DMS 273 (cell line): ENCODE measurements around the gene ACTRT2.

Source experiments
- DNase-seq: peaks from one replicate; lab custom pipeline; 2025; ENCODE audit not compliant: unreplicated experiment; lab: John Stamatoyannopoulos, UW

ACTRT2 gene

GRCh38 chr1:2983706-2984398 lies 37.4 kb upstream of the ACTRT2 start:
- no peak for DNase-seq

- DNase-seq = no peak
Measured at GRCh38 chr1:2984399-2985061, 36.7 kb upstream of the ACTRT2 start.

GRCh38 chr1:2985067-2985561 lies 36.2 kb upstream of the ACTRT2 start:
- DNase-seq = no peak

GRCh38 chr1:2985694-2986548 lies 35.3 kb upstream of the ACTRT2 start:
- DNase-seq = no peak

- no peak for DNase-seq
Measured at GRCh38 chr1:2986549-2987305, 34.5 kb upstream of the ACTRT2 start.

GRCh38 chr1:2987773-2988172 lies 33.5 kb upstream of the ACTRT2 start:
- no peak for DNase-seq

GRCh38 chr1:2988256-2988655 lies 33.0 kb upstream of the ACTRT2 start:
- no peak for DNase-seq

- no peak for DNase-seq
Measured at GRCh38 chr1:2989185-2989584, 32.1 kb upstream of the ACTRT2 start.

- no peak for DNase-seq
Measured at GRCh38 chr1:2989976-2990375, 31.3 kb upstream of the ACTRT2 start.

GRCh38 chr1:2990376-2991115 lies 30.7 kb upstream of the ACTRT2 start:
- no peak for DNase-seq

- DNase-seq = no peak
Measured at GRCh38 chr1:2991753-2992495, 29.3 kb upstream of the ACTRT2 start.

GRCh38 chr1:2998503-2999100 lies 22.7 kb upstream of the ACTRT2 start:
- DNase-seq = no peak

GRCh38 chr1:2999138-2999537 lies 22.1 kb upstream of the ACTRT2 start:
- no peak for DNase-seq

- no peak for DNase-seq
Measured at GRCh38 chr1:2999571-2999970, 21.7 kb upstream of the ACTRT2 start.

- no peak for DNase-seq
Measured at GRCh38 chr1:3000214-3000613, 21.1 kb upstream of the ACTRT2 start.

GRCh38 chr1:3000671-3001470 lies 20.4 kb upstream of the ACTRT2 start:
- no peak for DNase-seq

- DNase-seq = no peak
Measured at GRCh38 chr1:3001471-3002348, 19.6 kb upstream of the ACTRT2 start.
